ENCODE measurements around the gene MT2A.
"Not testable (repeated sequence)": the region's sequence is repeated elsewhere in the genome, so short reads cannot be mapped to it uniquely, and the experiment has no call there.

MT2A gene

DNA sequence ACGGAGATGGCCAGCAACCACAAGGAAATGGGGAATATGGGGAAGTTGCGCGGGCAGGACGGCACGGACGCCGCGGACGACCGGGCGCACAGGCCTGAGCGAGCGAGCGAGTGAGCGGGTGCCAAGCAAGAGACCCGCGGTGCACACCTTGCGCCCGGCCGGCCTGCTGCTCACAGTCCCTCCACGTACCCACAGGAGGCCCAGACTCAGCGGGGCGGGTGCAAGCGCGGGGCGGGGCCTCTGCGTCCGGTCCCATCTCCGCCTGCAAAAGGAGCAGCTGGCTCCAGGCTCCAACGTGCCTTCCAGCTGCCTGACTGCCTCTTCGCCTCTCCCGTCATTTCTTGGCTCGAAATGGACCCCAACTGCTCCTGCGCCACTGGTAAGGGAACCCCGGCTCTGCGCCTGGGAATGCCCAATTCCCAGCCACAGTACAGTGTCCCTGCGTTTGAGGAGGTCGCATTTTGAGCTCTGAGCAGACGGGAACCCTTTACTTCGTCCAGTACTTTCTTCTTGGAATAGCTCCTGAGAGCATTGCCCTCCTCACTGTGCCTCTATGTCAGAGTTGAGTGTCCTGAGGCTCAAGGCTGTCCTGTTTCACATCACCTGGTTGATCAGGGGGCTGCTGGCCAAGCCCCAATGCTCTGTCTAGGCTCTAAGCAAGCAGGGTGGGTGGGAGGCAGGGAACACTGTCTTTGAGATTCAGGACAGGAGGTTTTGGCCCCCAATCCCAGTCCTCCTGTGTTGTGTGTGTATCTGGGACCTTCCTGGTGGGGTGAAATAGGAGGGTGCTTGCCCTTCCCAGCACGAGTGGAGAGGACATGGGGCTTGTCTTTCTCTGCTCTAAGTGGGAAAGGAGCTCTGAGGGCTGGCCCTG is 9.1 kb downstream of the MT2A start:
- Histone ChIP-seq H2AFZ (ENCODE audit: low read depth, low read length) (no peak overlapping the region), H3K27ac (ENCODE audit: low read length) (no peak overlapping the region)
- TF ChIP-seq CTCF (IDR thresholded peaks at IDR 0.05; ENCODE audit: borderline replicate concordance, extremely low read depth, low read length, poor library complexity, severe bottlenecking) = no peak
- TF ChIP-seq EZH2 (IDR thresholded peaks at IDR 0.05; ENCODE audit: borderline replicate concordance, low read depth, low read length, severe bottlenecking) = no peak

DNA sequence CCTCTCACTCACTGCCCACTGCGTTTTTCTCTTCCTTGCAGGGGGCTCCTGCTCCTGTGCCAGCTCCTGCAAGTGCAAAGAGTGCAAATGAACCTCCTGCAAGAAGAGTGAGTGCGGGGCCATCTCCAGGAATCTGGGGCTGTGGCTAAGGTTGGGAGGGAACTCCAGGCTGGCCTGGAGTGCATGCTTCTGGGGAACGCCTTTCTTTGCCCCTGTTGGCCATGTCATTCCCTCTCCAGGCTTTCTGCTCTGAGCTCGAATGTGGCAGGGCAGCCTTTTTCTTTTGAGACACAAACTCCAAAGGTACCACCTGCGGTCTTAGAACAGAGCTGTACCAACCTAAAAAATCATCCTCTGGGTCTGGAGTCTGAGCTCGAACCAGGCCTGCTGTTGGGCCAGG is 9.8 kb downstream of the MT2A start:
- Histone ChIP-seq H3K36me3 (ENCODE audit: insufficient read depth, low read length) (no peaks in the 10 kb centered on the region), H3K27me3 (ENCODE audit: insufficient read depth, low read length, poor library complexity) (peaks cover 7% of the 10 kb centered on the region), H3K9ac (ENCODE audit: low read depth, low read length) (no peak overlapping the region), H3K4me2 (ENCODE audit: insufficient read depth, low read length) (no peak overlapping the region), H3K4me1 (ENCODE audit: insufficient read depth, low read length) (no peaks in the 10 kb centered on the region), H3K79me2 (ENCODE audit: insufficient read depth, low read length) (no peaks in the 10 kb centered on the region), H2AFZ (ENCODE audit: low read depth, low read length) (no peak overlapping the region), H3K4me3 (ENCODE audit: low read depth in 1 of 2, low read length in 2 of 2) (no peak overlapping the region), H3K9me3 (ENCODE audit: insufficient read depth, low read length, severe bottlenecking) (no peaks in the 10 kb centered on the region), H4K20me1 (ENCODE audit: insufficient read depth, low read length) (no peaks in the 10 kb centered on the region), H3K27ac (ENCODE audit: low read length) (no peak overlapping the region)
- TF ChIP-seq CTCF (IDR thresholded peaks at IDR 0.05; ENCODE audit: borderline replicate concordance, extremely low read depth, low read length, poor library complexity, severe bottlenecking) (no peak), EZH2 (IDR thresholded peaks at IDR 0.05; ENCODE audit: borderline replicate concordance, low read depth, low read length, severe bottlenecking) (no peak)
- DNase-seq (no peak), ATAC-seq (ENCODE audit: insufficient read depth, low read depth) (no peak)

More for the DNA sequence above, 9.1 kb downstream of the MT2A start:
- Histone ChIP-seq H3K9ac (ENCODE audit: low read depth, low read length) (no peak overlapping the region), H3K27me3 (ENCODE audit: insufficient read depth, low read length, poor library complexity) (peaks cover 7% of the 10 kb centered on the region), H3K4me1 (ENCODE audit: insufficient read depth, low read length) (no peaks in the 10 kb centered on the region), H3K36me3 (ENCODE audit: insufficient read depth, low read length) (no peaks in the 10 kb centered on the region), H3K4me3 (ENCODE audit: low read depth in 1 of 2, low read length in 2 of 2) (no peak overlapping the region), H3K79me2 (ENCODE audit: insufficient read depth, low read length) (no peaks in the 10 kb centered on the region), H3K4me2 (ENCODE audit: insufficient read depth, low read length) (no peak overlapping the region), H4K20me1 (ENCODE audit: insufficient read depth, low read length) (no peaks in the 10 kb centered on the region), H3K9me3 (ENCODE audit: insufficient read depth, low read length, severe bottlenecking) (no peaks in the 10 kb centered on the region)
- no peak for DNase-seq
- ATAC-seq (ENCODE audit: insufficient read depth, low read depth) = no peak

- TF ChIP-seq EZH2 (IDR thresholded peaks at IDR 0.05; ENCODE audit: borderline replicate concordance, low read depth, low read length, severe bottlenecking) (no peak), CTCF (IDR thresholded peaks at IDR 0.05; ENCODE audit: borderline replicate concordance, extremely low read depth, low read length, poor library complexity, severe bottlenecking) (no peak)
- no peaks in the 10 kb centered on the region for H3K79me2 ChIP-seq (ENCODE audit: insufficient read depth, low read length)
- H4K20me1 ChIP-seq (ENCODE audit: insufficient read depth, low read length) = no peaks in the 10 kb centered on the region
- H3K36me3 ChIP-seq (ENCODE audit: insufficient read depth, low read length) = no peaks in the 10 kb centered on the region
- H3K4me1 ChIP-seq (ENCODE audit: insufficient read depth, low read length) = no peaks in the 10 kb centered on the region
- DNase-seq (no peak), ATAC-seq (ENCODE audit: insufficient read depth, low read depth) (no peak)
- no peak overlapping the region for H3K27ac ChIP-seq (ENCODE audit: low read length)
- no peaks in the 10 kb centered on the region for H3K9me3 ChIP-seq (ENCODE audit: insufficient read depth, low read length, severe bottlenecking)
- no peak overlapping the region for H3K4me3 ChIP-seq (ENCODE audit: low read depth in 1 of 2, low read length in 2 of 2)
- H3K27me3 ChIP-seq (ENCODE audit: insufficient read depth, low read length, poor library complexity) = peaks cover 9% of the 10 kb centered on the region
- no peak overlapping the region for H3K9ac ChIP-seq (ENCODE audit: low read depth, low read length)
- no peak overlapping the region for H3K4me2 ChIP-seq (ENCODE audit: insufficient read depth, low read length)
- no peak overlapping the region for H2AFZ ChIP-seq (ENCODE audit: low read depth, low read length)
These were observed 12.0 kb downstream of the MT2A start for GRCh38 chr16:56620339-56620897.

- not testable (repeated sequence) for H3K4me1 ChIP-seq (ENCODE audit: insufficient read depth, low read length); H3K36me3 ChIP-seq (ENCODE audit: insufficient read depth, low read length); H4K20me1 ChIP-seq (ENCODE audit: insufficient read depth, low read length); H2AFZ ChIP-seq (ENCODE audit: low read depth, low read length); H3K4me3 ChIP-seq (ENCODE audit: low read depth in 1 of 2, low read length in 2 of 2); ATAC-seq (ENCODE audit: insufficient read depth, low read depth); H3K9ac ChIP-seq (ENCODE audit: low read depth, low read length); H3K27ac ChIP-seq (ENCODE audit: low read length); H3K9me3 ChIP-seq (ENCODE audit: insufficient read depth, low read length, severe bottlenecking); DNase-seq; H3K4me2 ChIP-seq (ENCODE audit: insufficient read depth, low read length); H3K79me2 ChIP-seq (ENCODE audit: insufficient read depth, low read length)
- H3K27me3 ChIP-seq (ENCODE audit: insufficient read depth, low read length, poor library complexity) = peaks cover 16% of the 10 kb centered on the region
These were observed 13.5 kb downstream of the MT2A start for GRCh38 chr16:56621665-56622445.

DNA sequence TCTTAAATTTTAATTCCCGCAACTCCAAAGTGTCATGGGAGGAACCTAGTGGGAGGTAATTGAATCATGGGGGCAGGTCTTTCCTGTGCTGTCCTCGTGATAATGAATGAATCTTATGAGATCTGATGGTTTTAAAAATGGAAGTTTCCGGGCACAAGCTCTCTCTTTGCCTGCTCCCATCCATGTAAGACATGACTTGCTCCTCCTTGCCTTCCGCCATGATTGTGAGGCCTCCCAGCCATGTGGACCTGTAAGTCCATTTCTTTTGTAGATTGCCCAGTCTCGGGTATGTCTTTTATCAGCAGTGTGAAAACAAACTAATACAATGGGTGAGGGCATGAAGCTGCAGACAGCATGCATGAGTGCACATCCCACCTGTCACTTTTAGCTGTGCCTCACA is 14.8 kb downstream of the MT2A start:
- not testable (repeated sequence) for ATAC-seq (ENCODE audit: insufficient read depth, low read depth); H3K4me3 ChIP-seq (ENCODE audit: low read depth in 1 of 2, low read length in 2 of 2); DNase-seq; H3K4me2 ChIP-seq (ENCODE audit: insufficient read depth, low read length); H4K20me1 ChIP-seq (ENCODE audit: insufficient read depth, low read length); H3K27ac ChIP-seq (ENCODE audit: low read length); H2AFZ ChIP-seq (ENCODE audit: low read depth, low read length); H3K79me2 ChIP-seq (ENCODE audit: insufficient read depth, low read length); H3K36me3 ChIP-seq (ENCODE audit: insufficient read depth, low read length); H3K9me3 ChIP-seq (ENCODE audit: insufficient read depth, low read length, severe bottlenecking); H3K4me1 ChIP-seq (ENCODE audit: insufficient read depth, low read length); H3K9ac ChIP-seq (ENCODE audit: low read depth, low read length)
- peaks cover 12% of the 10 kb centered on the region for H3K27me3 ChIP-seq (ENCODE audit: insufficient read depth, low read length, poor library complexity)

Measured in DND-41 (cell line).